Liver (tissue), 3 donors: ENCODE results near the gene HBA2.

Experiments
- HNF4G ChIP-seq: IDR thresholded peaks from 2 replicates; pipeline ENCODE4 v1.6.1; 2016; ENCODE audit warnings: antibody characterized with exemption
- TAF1 ChIP-seq: conservative IDR thresholded peaks from 2 replicates; pipeline ENCODE4 v1.6.1; 2016; ENCODE audit warnings: antibody characterized with exemption, mild to moderate bottlenecking
- TF ChIP-seq, protein P1 (sequence below): IDR thresholded peaks from 2 replicates; pipeline ENCODE4 v1.6.1; 2016; ENCODE audit warnings: antibody characterized with exemption
- TF ChIP-seq, protein P2 (sequence below): fragments of 150-350 bp; IDR thresholded peaks from 2 replicates; pipeline ENCODE4 v1.5.1; 2017; ENCODE audit warnings: improper control_type of control experiment, low read depth, low read length; ENCODE audit not compliant: missing input control
- TF ChIP-seq, protein P3 (sequence below): IDR thresholded peaks from 2 replicates; pipeline ENCODE4 v1.6.1; 2016; ENCODE audit warnings: antibody characterized with exemption
- TF ChIP-seq, protein P4 (sequence below): IDR thresholded peaks from 2 replicates; pipeline ENCODE4 v1.6.1; 2016; ENCODE audit warnings: antibody characterized with exemption
- donor health status: healthy.
- donor health status: healthy.

DNA sequence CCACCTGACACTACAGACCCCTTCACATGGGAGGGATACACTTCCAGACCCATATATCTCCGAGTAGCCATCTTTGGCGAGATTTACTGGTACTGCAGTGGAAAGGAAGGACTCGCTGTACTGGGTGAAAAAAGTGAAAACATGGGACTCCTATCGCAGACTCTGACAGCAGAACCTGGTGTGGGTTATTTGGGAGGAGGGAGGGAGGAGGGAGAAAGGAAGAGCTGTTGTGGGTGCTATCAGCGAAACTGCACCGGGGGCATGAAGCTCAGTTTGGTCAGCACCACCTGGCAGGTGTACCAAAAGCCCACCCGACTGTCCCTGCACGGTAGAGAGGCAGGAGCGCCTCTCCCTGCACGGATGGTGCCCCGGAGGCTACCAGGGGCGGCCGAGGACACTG is 12.5 kb downstream of the HBA2 start:
- TF ChIP-seq, protein P1, sequence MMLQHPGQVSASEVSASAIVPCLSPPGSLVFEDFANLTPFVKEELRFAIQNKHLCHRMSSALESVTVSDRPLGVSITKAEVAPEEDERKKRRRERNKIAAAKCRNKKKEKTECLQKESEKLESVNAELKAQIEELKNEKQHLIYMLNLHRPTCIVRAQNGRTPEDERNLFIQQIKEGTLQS = no peak
- TF ChIP-seq, protein P2, sequence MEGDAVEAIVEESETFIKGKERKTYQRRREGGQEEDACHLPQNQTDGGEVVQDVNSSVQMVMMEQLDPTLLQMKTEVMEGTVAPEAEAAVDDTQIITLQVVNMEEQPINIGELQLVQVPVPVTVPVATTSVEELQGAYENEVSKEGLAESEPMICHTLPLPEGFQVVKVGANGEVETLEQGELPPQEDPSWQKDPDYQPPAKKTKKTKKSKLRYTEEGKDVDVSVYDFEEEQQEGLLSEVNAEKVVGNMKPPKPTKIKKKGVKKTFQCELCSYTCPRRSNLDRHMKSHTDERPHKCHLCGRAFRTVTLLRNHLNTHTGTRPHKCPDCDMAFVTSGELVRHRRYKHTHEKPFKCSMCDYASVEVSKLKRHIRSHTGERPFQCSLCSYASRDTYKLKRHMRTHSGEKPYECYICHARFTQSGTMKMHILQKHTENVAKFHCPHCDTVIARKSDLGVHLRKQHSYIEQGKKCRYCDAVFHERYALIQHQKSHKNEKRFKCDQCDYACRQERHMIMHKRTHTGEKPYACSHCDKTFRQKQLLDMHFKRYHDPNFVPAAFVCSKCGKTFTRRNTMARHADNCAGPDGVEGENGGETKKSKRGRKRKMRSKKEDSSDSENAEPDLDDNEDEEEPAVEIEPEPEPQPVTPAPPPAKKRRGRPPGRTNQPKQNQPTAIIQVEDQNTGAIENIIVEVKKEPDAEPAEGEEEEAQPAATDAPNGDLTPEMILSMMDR = no peak
- TF ChIP-seq, protein P3, sequence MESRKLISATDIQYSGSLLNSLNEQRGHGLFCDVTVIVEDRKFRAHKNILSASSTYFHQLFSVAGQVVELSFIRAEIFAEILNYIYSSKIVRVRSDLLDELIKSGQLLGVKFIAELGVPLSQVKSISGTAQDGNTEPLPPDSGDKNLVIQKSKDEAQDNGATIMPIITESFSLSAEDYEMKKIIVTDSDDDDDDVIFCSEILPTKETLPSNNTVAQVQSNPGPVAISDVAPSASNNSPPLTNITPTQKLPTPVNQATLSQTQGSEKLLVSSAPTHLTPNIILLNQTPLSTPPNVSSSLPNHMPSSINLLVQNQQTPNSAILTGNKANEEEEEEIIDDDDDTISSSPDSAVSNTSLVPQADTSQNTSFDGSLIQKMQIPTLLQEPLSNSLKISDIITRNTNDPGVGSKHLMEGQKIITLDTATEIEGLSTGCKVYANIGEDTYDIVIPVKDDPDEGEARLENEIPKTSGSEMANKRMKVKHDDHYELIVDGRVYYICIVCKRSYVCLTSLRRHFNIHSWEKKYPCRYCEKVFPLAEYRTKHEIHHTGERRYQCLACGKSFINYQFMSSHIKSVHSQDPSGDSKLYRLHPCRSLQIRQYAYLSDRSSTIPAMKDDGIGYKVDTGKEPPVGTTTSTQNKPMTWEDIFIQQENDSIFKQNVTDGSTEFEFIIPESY = no peak
- TF ChIP-seq, protein P4, sequence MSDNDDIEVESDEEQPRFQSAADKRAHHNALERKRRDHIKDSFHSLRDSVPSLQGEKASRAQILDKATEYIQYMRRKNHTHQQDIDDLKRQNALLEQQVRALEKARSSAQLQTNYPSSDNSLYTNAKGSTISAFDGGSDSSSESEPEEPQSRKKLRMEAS = no peak
- no peak for TF ChIP-seq TAF1
- TF ChIP-seq HNF4G = no peak
